Measurements from ENCODE around the gene PID1. TPM values are rescaled to one million over a fixed set of nuclear protein-coding genes. Genes with fewer than 3 reads are reported as not detected.

The PID1 gene
- total and polyA plus RNA-seq, 7 donors = 19.7 to 83.6 (median 67.3) TPM

DNA sequence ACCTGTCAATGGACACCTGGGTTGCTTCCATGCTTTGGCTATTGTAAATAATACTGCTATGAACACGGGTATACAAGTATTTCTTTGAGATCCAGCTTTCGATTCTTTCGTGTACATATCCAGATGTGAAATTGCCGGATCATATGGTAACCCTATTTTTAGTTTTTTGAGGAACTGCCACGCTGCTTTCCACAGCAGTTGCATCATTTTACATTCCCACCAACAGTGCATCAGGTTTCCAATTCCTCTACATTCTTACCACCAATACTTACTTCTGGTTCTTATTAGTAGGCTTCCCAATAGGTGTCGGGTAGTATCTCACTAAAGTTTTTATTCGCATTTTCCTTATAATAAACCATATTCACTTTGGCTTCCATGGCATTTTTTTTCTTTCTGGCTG, 69.6 kb downstream of the PID1 start:
- no peaks in the 10 kb centered on the region for H3K27me3 ChIP-seq
- H3K9me3 ChIP-seq = no peaks in the 10 kb centered on the region
- TF ChIP-seq POLR2AphosphoS5 (IDR thresholded peaks at IDR 0.05) (no peak), EP300 (IDR thresholded peaks at IDR 0.05) (no peak), POLR2A (IDR thresholded peaks at IDR 0.05) (no peak), CTCF (IDR thresholded peaks at IDR 0.05) (no peak)
- H3K36me3 ChIP-seq = no peaks in the 10 kb centered on the region
- 89 to 91% methylated on average over 7 of the region's 7 CpGs for WGBS, 2 donors
- H3K4me1 ChIP-seq = no peaks in the 10 kb centered on the region
- no peak overlapping the region for H3K27ac ChIP-seq
- no peak for DNase-seq
- intact Hi-C loops (cut with DNase I) = no loop called here
- H3K4me3 ChIP-seq = no peak overlapping the region

GRCh38 chr2:229199267-229199666, 71.8 kb downstream of the PID1 start:
- H3K4me3 ChIP-seq = no peak overlapping the region
- DNase-seq = no peak
- intact Hi-C loops (cut with DNase I) = no loop called here
- H3K27ac ChIP-seq = no peak overlapping the region
- TF ChIP-seq EP300 (IDR thresholded peaks at IDR 0.05) = no peak
- TF ChIP-seq CTCF (IDR thresholded peaks at IDR 0.05) = no peak
- TF ChIP-seq POLR2AphosphoS5 (IDR thresholded peaks at IDR 0.05) = no peak
- no peak for TF ChIP-seq POLR2A (IDR thresholded peaks at IDR 0.05)
- WGBS, 2 donors = 76 to 89% methylated on average over 2 of the region's 2 CpGs
- H3K36me3 ChIP-seq = no peaks in the 10 kb centered on the region
- H3K4me1 ChIP-seq = no peaks in the 10 kb centered on the region
- H3K27me3 ChIP-seq = no peaks in the 10 kb centered on the region
- no peaks in the 10 kb centered on the region for H3K9me3 ChIP-seq

- Histone ChIP-seq H3K9me3 (no peaks in the 10 kb centered on the region), H3K36me3 (no peaks in the 10 kb centered on the region), H3K27me3 (no peaks in the 10 kb centered on the region), H3K27ac (no peak overlapping the region), H3K4me3 (no peak overlapping the region), H3K4me1 (no peaks in the 10 kb centered on the region)
- intact Hi-C loops (cut with DNase I) = no loop called here
- WGBS, 2 donors = 79% methylated on average over 2 of the region's 2 CpGs
- TF ChIP-seq EP300 (IDR thresholded peaks at IDR 0.05) (no peak), POLR2A (IDR thresholded peaks at IDR 0.05) (no peak), CTCF (IDR thresholded peaks at IDR 0.05) (no peak), POLR2AphosphoS5 (IDR thresholded peaks at IDR 0.05) (no peak)
- no peak for DNase-seq
These were observed 74.6 kb downstream of the PID1 start for GRCh38 chr2:229196448-229196847.

GRCh38 chr2:229195346-229195947, 75.6 kb downstream of the PID1 start:
- Histone ChIP-seq H3K9me3 (no peaks in the 10 kb centered on the region), H3K4me1 (no peaks in the 10 kb centered on the region), H3K4me3 (no peak overlapping the region), H3K27ac (no peak overlapping the region), H3K36me3 (no peaks in the 10 kb centered on the region), H3K27me3 (no peaks in the 10 kb centered on the region)
- 18 to 68% methylated on average over 1 of the region's 1 CpG for whole genome bisulfite sequencing, 2 donors
- no peak for DNase-seq
- TF ChIP-seq CTCF (IDR thresholded peaks at IDR 0.05) (no peak), EP300 (IDR thresholded peaks at IDR 0.05) (no peak), POLR2AphosphoS5 (IDR thresholded peaks at IDR 0.05) (no peak), POLR2A (IDR thresholded peaks at IDR 0.05) (no peak)
- intact Hi-C loops (cut with DNase I) = no loop called here

DNA sequence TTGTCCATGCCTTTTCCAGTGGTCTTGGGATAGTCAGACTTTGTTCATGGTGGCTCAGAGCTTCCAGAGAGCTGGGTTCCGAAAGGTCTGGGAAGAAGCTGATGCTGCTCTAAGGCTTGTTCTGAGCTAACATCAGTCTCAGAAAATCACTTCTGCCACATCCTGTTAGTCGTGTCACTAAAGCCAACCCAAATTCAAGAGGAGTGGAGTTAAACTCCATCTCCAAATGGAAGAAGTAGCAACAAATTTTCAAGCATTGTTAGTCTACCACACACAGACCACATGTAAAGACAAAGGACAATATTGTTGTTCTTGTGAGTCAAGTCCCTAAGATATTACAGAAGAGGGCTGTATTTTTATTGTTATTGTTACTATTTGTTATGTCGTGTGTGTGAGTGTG, 77.8 kb downstream of the PID1 start:
- intact Hi-C loops (cut with DNase I) = no loop called here

More for the DNA sequence above, 77.8 kb downstream of the PID1 start:
- whole genome bisulfite sequencing, 2 donors = 75 to 93% methylated on average over 3 of the region's 3 CpGs
- no peak for DNase-seq
- Histone ChIP-seq H3K27ac (no peak overlapping the region), H3K9me3 (no peaks in the 10 kb centered on the region), H3K4me1 (no peaks in the 10 kb centered on the region), H3K4me3 (no peak overlapping the region), H3K27me3 (no peaks in the 10 kb centered on the region), H3K36me3 (no peaks in the 10 kb centered on the region)
- TF ChIP-seq EP300 (IDR thresholded peaks at IDR 0.05) = no peak
- no peak for TF ChIP-seq POLR2AphosphoS5 (IDR thresholded peaks at IDR 0.05)
- no peak for TF ChIP-seq POLR2A (IDR thresholded peaks at IDR 0.05)
- no peak for TF ChIP-seq CTCF (IDR thresholded peaks at IDR 0.05)

Data from sigmoid colon (tissue), 7 donors.